Measurements from ENCODE around the gene LRSAM1. TPM values are rescaled to one million over a fixed set of nuclear protein-coding genes. Genes with fewer than 3 reads are reported as not detected.

The LRSAM1 gene
- total RNA-seq, 1 donor from 2014 or later = 35.4 TPM

GRCh38 chr9:127514468-127514867 lies 63.2 kb downstream of the LRSAM1 start:
- Histone ChIP-seq H3K27me3 (ENCODE audit: low read depth) (no peaks in the 10 kb centered on the region), H3K4me3 (no peak overlapping the region), H3K4me1 (peaks cover 23% of the 10 kb centered on the region), H3K27ac (replicated peaks) (no peak overlapping the region), H3K36me3 (peaks cover 59% of the 10 kb centered on the region), H3K9me3 (replicated peaks) (no peaks in the 10 kb centered on the region)
- intact Hi-C loops (cut with micrococcal nuclease) = no loop called here
- TF ChIP-seq, protein P1, sequence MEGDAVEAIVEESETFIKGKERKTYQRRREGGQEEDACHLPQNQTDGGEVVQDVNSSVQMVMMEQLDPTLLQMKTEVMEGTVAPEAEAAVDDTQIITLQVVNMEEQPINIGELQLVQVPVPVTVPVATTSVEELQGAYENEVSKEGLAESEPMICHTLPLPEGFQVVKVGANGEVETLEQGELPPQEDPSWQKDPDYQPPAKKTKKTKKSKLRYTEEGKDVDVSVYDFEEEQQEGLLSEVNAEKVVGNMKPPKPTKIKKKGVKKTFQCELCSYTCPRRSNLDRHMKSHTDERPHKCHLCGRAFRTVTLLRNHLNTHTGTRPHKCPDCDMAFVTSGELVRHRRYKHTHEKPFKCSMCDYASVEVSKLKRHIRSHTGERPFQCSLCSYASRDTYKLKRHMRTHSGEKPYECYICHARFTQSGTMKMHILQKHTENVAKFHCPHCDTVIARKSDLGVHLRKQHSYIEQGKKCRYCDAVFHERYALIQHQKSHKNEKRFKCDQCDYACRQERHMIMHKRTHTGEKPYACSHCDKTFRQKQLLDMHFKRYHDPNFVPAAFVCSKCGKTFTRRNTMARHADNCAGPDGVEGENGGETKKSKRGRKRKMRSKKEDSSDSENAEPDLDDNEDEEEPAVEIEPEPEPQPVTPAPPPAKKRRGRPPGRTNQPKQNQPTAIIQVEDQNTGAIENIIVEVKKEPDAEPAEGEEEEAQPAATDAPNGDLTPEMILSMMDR (IDR thresholded peaks at IDR 0.05; ENCODE audit: borderline replicate concordance) = no peak
- no peak for DNase-seq

DNA sequence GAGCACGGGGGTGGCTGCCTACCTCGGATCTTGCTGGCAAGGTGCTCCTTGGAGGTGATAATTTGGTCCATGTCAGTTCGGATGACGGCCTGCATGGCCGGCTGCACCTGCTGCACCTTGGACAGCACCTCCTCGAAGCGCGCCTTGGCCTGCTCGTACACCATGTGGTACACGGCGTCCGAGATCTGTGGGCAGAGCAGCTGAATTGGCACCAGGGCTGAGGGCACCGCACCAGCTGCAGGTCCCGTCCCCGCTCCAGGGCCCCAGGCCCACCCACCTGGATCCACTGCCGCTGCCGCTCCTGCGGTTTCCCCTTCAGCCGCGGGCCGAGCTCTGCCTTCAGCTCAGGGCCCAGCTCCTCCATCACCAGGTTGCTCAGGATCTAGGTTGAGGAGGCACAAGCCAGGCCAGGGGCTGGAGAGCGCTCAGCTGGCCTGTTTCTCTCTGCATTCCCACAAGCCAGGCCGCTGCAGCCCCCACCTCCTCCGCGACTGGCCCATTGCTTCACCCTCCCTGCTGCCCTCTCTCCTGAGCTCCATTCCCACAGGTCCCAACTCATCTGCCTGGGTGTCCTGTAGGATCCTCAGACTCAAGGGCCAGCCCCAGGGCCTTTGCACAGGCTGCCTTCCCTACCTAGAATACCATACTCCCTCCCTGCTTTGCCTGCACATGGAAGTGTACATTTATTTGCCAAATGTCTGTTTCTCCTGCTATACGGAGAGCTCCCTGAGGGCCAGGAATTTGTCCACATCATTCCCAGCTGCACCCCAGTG lies 65.7 kb downstream of the LRSAM1 start:
- intact Hi-C loops (cut with micrococcal nuclease) = no loop called here
- no peak overlapping the region for H3K27ac ChIP-seq (replicated peaks)
- TF ChIP-seq, protein P1 (IDR thresholded peaks at IDR 0.05; ENCODE audit: borderline replicate concordance) = no peak
- H3K4me3 ChIP-seq = no peak overlapping the region
- H3K27me3 ChIP-seq (ENCODE audit: low read depth) = no peaks in the 10 kb centered on the region
- no peaks in the 10 kb centered on the region for H3K9me3 ChIP-seq (replicated peaks)
- DNase-seq = no peak
- H3K4me1 ChIP-seq = peaks cover 38% of the 10 kb centered on the region
- peaks cover 59% of the 10 kb centered on the region for H3K36me3 ChIP-seq

GRCh38 chr9:127517620-127518019 lies 66.3 kb downstream of the LRSAM1 start:
- Histone ChIP-seq H3K27ac (replicated peaks) (no peak overlapping the region), H3K4me3 (no peak overlapping the region), H3K4me1 (peaks cover 44% of the 10 kb centered on the region), H3K27me3 (ENCODE audit: low read depth) (no peaks in the 10 kb centered on the region), H3K36me3 (peaks cover 54% of the 10 kb centered on the region), H3K9me3 (replicated peaks) (no peaks in the 10 kb centered on the region)
- no peak for DNase-seq
- TF ChIP-seq, protein P1 (IDR thresholded peaks at IDR 0.05; ENCODE audit: borderline replicate concordance) = no peak
- intact Hi-C loops (cut with micrococcal nuclease) = no loop called here

GRCh38 chr9:127518091-127518856 lies 67.0 kb downstream of the LRSAM1 start:
- H3K27ac ChIP-seq (replicated peaks) = peak overlapping the region; percentile 90
- no peaks in the 10 kb centered on the region for H3K27me3 ChIP-seq (ENCODE audit: low read depth)
- no peak overlapping the region for H3K4me3 ChIP-seq
- intact Hi-C loops (cut with micrococcal nuclease) = no loop called here
- TF ChIP-seq, protein P1 (IDR thresholded peaks at IDR 0.05; ENCODE audit: borderline replicate concordance) = no peak
- H3K9me3 ChIP-seq (replicated peaks) = peaks cover 1% of the 10 kb centered on the region
- H3K4me1 ChIP-seq = peaks cover 47% of the 10 kb centered on the region
- no peak for DNase-seq
- H3K36me3 ChIP-seq = peaks cover 50% of the 10 kb centered on the region

- H3K27me3 ChIP-seq (ENCODE audit: low read depth) = no peaks in the 10 kb centered on the region
- H3K4me1 ChIP-seq = peaks cover 57% of the 10 kb centered on the region
- H3K9me3 ChIP-seq (replicated peaks) = peaks cover 6% of the 10 kb centered on the region
- intact Hi-C loops (cut with micrococcal nuclease) = no loop called here
- H3K27ac ChIP-seq (replicated peaks) = peak overlapping the region; percentile 90
- no peak for DNase-seq
- no peak overlapping the region for H3K4me3 ChIP-seq
- TF ChIP-seq, protein P1 (IDR thresholded peaks at IDR 0.05; ENCODE audit: borderline replicate concordance) = no peak
- peaks cover 50% of the 10 kb centered on the region for H3K36me3 ChIP-seq
Observed at GRCh38 chr9:127519301-127520166, 68.2 kb downstream of the LRSAM1 start.

Data from left ventricle myocardium inferior (tissue), 1 donor.